ENCODE results near the gene YWHAG. TPM values are rescaled to one million over a fixed set of nuclear protein-coding genes. Genes with fewer than 3 reads are reported as not detected.
"Not testable (repeated sequence)": the region's sequence is repeated elsewhere in the genome, so short reads cannot be mapped to it uniquely, and the experiment has no call there.

Gene YWHAG
- total RNA-seq, 1 donor from 2014 or later, result 86.9 TPM

DNA sequence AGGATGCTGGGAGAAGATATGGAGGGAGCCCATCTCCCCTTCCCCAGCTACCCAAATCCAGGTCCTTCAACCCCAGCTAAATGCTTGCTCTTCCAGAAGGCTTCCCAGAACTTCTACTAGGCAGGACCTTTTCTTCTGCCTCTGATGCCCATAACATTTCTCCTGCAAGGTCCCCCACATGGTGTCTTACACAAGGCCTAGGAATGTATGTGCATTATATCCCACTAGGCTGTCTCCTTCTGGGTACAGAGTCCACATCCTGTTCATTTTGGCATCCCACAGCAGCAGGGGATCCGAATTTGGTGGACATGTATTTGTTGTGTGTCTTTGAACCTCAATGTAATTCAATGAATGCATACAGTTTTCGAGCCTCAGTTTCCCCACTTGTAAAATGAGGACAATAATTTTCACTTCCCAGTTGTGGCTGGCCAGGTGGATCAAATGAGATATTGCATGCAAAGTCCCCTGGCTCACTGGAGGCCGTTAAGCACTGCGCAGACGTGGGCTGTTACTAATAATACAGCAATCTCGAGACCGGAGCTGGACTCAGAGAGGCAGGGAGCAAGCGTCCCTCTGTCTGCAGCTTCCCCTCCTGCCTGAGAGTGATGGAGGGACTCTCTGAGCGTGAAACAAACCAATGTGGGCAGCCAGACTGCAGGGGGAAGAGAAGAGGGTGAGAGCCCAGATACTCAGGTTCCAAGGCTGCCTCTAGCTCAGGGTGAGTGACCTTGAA lies 18.6 kb upstream of the YWHAG start:
- no peak for ATAC-seq

DNA sequence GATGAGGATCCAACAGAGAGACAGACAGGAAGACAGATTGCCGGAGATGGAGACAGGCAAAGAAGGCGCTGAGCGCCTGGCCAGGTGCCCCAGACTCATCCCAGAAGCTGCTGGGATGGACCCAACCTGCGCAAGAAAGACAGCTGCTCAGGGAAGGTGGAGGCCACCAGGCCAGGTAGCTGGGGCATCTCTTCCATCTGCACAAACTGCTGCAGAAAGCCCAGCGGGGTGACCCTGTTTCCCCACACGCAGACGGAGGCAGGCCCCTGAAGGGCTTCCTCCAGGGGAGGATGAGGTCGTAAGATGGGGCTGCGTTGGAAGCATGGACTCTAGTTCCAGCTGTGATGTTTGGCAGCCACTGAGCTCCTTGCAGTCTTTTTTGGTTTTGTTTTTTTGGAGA lies 16.5 kb upstream of the YWHAG start:
- no peak for ATAC-seq

GRCh38 chr7:76372984-76373833 lies 14.4 kb upstream of the YWHAG start:
- peak; percentile 92 for ATAC-seq

DNA sequence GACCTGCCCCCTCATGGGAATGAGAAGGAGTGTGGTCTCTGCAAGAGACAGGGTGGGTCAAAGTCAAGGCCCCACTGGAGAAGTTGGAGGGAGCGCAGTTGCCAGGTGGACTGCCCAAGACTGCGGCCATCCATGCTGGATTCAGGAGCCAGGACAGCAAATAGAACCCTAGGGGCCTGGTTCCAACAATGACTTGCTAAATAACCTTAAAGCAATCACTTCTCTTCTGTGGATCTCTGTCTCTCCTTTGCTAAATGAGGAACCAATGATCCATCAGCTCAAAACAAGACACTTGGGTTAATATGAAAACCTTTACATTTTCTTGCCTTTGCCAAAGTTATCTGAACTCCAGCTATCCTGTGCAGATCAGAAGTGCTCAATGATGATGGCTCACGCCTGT lies 12.6 kb upstream of the YWHAG start:
- no peak for ATAC-seq

GRCh38 chr7:76369018-76369417 lies 10.2 kb upstream of the YWHAG start:
- ATAC-seq, result peak; percentile 9

- ATAC-seq, result no peak
Observed at GRCh38 chr7:76368190-76368589, 9.4 kb upstream of the YWHAG start.

- ATAC-seq, result peak; percentile 31
Observed at GRCh38 chr7:76364198-76364584, 5.4 kb upstream of the YWHAG start.

GRCh38 chr7:76363754-76364153 lies 5.0 kb upstream of the YWHAG start:
- not testable (repeated sequence) for ATAC-seq

GRCh38 chr7:76359978-76360638 lies 1.3 kb upstream of the YWHAG start:
- no peak for ATAC-seq

GRCh38 chr7:76359111-76359977 lies 553 bp upstream of the YWHAG start:
- ATAC-seq, result peak; percentile 95

DNA sequence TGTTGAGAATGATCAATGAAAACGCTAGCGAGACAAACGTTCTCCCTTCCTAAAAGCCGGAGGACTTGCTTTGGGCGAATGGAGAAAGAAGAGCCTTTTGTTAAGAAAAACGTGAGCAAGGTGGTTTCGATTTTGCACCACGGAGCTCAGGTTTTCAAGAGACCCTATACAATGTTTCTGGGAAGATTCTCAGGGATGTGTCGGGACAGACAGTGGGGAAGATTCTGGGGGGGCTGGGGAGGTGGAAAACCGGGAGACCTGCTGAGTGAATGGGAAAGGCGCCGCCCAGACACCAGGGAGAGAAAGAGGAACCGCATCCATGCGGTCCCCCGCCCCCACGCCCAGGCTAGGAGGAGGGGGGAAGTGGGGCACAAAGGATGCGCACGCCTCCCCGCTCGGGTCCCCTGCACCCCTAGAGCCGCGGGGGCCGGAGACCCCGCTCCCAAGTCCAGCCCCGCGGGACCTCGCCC lies 745 bp downstream of the YWHAG start:
- ATAC-seq, result peak; percentile 40

GRCh38 chr7:76357475-76358010 lies 1.2 kb downstream of the YWHAG start:
- no peak for ATAC-seq

DNA sequence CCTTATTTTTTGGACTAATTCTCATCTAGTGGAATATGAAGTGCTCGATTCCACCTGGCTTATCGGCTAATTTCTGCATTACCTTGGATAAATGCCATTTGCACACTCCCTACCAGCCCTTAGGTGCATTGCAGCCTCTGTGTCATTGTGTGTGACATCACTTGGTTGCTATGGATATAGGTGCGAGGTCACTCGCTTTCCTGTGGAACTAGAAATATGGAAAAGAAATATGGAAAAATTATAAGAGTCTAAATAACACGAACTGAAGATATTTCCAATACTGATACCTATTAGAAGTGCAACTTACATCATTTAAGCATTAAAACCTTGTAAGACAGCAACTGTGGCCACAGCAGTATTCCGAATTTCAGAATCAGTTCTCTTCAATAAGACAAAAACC lies 2.0 kb downstream of the YWHAG start:
- ATAC-seq, result peak; percentile 14

GRCh38 chr7:76356115-76356514 lies 2.7 kb downstream of the YWHAG start:
- no peak for ATAC-seq

DNA sequence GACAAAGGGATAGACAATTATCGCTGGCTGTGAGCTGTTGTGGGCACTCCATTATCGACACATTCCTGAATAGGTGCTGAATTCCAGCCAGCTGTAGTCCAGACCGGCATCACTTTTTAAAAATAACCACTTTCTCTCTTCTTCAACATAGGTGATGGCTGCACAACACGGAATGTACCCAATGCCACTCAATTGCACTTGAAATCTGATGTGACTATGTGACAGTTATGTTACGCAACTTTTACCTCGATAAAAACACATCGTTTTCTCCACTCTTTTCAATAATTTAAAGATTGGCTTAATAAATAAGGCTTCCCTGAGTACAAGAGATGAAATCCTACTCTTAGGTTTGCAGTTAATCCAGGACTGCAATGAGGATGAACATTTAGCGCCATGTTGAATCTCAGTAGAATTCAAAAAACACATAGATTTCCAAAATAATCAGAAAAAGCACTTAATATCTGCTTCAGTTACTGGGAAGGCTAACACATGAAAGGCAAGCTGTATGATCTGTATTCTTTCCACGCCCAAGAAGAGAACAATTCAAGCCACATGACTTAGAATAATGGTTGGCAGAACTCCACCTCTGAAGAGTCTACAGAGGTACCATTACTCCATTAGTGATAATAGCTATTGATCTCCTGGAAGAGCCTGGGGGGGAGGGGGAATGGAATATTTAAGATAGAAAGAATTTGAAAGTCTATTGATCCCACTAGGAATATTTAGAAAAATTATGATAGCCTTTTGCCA lies 3.6 kb downstream of the YWHAG start:
- no peak for ATAC-seq

- ATAC-seq, result no peak
Observed at GRCh38 chr7:76354516-76354915, 4.3 kb downstream of the YWHAG start.

DNA sequence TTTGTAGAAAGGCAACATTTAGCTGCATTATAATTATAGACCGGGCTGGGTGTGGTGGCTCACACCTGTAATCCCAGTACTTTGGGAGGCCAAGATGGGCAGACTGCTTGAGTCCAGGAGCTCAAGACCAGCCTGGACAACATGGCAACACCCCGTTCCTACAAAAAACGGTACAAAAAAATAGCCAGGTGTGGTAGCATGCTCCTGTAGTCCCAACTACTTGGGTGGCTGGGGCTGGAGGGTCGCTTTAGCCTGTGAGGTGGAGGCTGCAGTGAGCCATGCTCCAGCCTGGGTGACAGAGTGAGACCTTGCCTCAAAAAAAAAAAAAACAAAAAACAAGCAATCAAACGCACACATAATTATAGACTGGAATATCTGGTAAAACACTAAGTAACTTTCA lies 5.0 kb downstream of the YWHAG start:
- no peak for ATAC-seq

- ATAC-seq, result peak; percentile 17
Observed at GRCh38 chr7:76352193-76352592, 6.6 kb downstream of the YWHAG start.

- no peak for ATAC-seq
Observed at GRCh38 chr7:76351372-76351771, 7.4 kb downstream of the YWHAG start.

GRCh38 chr7:76349313-76349885 lies 9.4 kb downstream of the YWHAG start:
- no peak for ATAC-seq

DNA sequence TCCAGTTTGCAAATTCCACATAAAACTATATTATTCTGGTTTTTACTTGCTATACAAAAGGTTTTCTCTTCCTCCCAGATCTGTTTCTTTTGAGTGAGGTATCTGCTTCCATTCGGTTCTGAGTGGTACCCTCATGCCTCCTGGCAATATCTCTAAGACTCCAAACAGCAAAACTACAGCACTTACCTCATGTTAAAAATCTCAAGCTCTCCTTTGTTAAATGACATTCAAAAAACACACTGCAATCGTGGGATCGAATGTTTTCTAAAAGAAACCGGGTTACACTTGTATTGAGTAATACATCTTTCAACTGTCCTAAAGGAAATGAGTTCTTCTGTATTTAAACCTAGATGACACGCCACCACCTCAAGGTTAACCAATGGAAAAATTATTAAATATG lies 11.1 kb downstream of the YWHAG start:
- no peak for ATAC-seq
